ENCODE results near the gene FBF1. TPM values are rescaled to one million over a fixed set of nuclear protein-coding genes. Genes with fewer than 3 reads are reported as not detected.

Gene FBF1
- total and polyA plus RNA-seq, 2 of the 4 experiments (the other 2 are of a cell fraction): 4.5 to 8.0 TPM

DNA sequence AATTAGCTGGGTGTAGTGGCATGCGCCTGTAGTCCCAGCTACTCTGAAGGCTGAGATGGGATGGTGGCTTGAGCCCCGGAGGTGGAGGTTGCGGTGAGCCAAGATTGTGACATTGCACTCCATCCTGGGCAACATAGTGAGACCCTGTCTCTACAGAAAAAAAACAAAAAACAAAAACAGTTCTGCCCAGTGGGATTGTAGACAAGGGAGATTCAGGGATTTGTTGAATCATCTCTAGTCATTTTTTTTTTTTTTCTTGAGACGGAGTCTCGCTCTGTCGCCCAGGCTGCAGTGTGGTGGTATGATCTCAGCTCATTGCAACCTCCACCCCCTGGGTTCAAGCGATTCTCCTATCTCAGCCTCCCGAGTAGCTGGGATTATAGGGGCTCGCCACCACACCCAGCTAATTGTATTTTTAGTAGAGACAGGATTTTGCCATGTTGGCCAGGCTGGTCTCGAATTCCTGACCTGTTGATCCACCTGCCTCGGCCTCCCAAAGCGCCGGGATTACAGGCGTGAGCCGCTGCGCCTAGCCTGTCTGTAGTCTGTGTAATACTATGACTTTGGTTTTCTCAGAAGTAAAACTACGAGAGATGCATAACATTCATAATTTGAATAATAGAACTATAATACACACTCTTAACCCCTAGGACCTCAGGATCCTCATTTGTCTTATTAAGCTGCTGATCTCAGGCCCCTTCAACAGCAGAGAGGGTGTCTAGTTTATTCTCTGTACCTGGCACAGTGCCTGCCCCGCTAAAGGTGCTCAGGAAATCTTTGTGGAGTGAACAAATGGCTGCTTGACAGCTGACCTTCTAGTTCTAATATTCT, 39.6 kb upstream of the FBF1 start:
- no peak for DNase-seq

More for the DNA sequence above, 39.6 kb upstream of the FBF1 start:
- intact Hi-C loops (cut with micrococcal nuclease) (no loop called here), dilution Hi-C loops (cut with HindIII; ENCODE audit: low sequenced_read_pairs, unreplicated experiment) (no loop called here), in situ Hi-C loops (cut with MboI; ENCODE audit: low sequenced_read_pairs) (no loop called here)
- Histone ChIP-seq H4K8ac (ENCODE audit: low read depth in 2 of 2, low read length in 2 of 2) (peak overlapping the region; percentile 93 to 99), H3K79me1 (ENCODE audit: low read depth in 1 of 2, low read length in 2 of 2) (peaks cover 32 to 76% of the 10 kb centered on the region in 2 experiments), H2AK9ac (replicated peaks; ENCODE audit: low read depth, low read length, poor library complexity) (peak overlapping the region; percentile 92), H2BK120ac (ENCODE audit: low read depth, low read length) (no peak overlapping the region), H3K4me1 (ENCODE audit: control insufficient read depth, insufficient read depth, low read length) (peaks cover 7% of the 10 kb centered on the region; the same call in 1 of the 2 replicates), H3K4me2 (ENCODE audit: low read depth, low read length) (peak overlapping the region; percentile 87), H3K23ac (ENCODE audit: low read depth, low read length) (peak overlapping the region; percentile 96; the same call in 1 of the 2 replicates), H3K18ac (ENCODE audit: low read depth, low read length) (no peak overlapping the region), H2BK5ac (ENCODE audit: low read depth, low read length, poor library complexity, severe bottlenecking) (peak overlapping the region; percentile 77), H3K9me3 (ENCODE audit: control insufficient read depth, insufficient read depth, low read length) (no peaks in the 10 kb centered on the region), H4K5ac (ENCODE audit: low read depth, low read length) (peak overlapping the region; percentile 52), H4K20me1 (ENCODE audit: insufficient read depth, low read length) (0 out of 2 replicates have a peak, but pooled peaks cover 3% of the 10 kb centered on the region), H3K27me3 (ENCODE audit: control insufficient read depth, insufficient read depth, low read length) (no peaks in the 10 kb centered on the region), H2AK5ac (ENCODE audit: low read depth, low read length) (peak overlapping the region; percentile 76), H3K56ac (ENCODE audit: extremely low read depth, insufficient read depth, low read length) (peak overlapping the region; percentile 93), H3K4ac (ENCODE audit: low read depth, low read length) (peak overlapping the region; percentile 93), H3K4me3 (ENCODE audit: insufficient read depth, low read depth, low read length) (peak overlapping the region; percentile 77), H3K36me3 (ENCODE audit: control insufficient read depth, insufficient read depth, low read length) (0 out of 2 replicates have a peak, but pooled peaks cover 3% of the 10 kb centered on the region), H3K27ac (ENCODE audit: insufficient read depth, low read length) (peak overlapping the region; percentile 93), H2AFZ (replicated peaks; ENCODE audit: low read length, poor library complexity) (no peak overlapping the region), H3K9me1 (ENCODE audit: insufficient read depth, low read length) (peaks cover 22% of the 10 kb centered on the region), H4K91ac (ENCODE audit: insufficient read depth, low read depth, low read length) (peak overlapping the region; percentile 95), H2BK20ac (ENCODE audit: low read depth, low read length) (no peak overlapping the region), H2BK15ac (ENCODE audit: low read depth, low read length) (no peak overlapping the region; the same call in 2 of the 3 replicates), H3K14ac (replicated peaks; ENCODE audit: low read depth, low read length) (peak overlapping the region; percentile 98), H3K9ac (ENCODE audit: low read depth, low read length) (peak overlapping the region; percentile 87)
- TF ChIP-seq RAD21 (IDR thresholded peaks at IDR 0.05; ENCODE audit: low read length) (no peak), CHD1 (IDR thresholded peaks at IDR 0.05; ENCODE audit: low read depth, low read length) (no peak), RFX5 (IDR thresholded peaks at IDR 0.05; ENCODE audit: low read depth, low read length) (no peak), RCOR1 (IDR thresholded peaks at IDR 0.05; ENCODE audit: insufficient replicate concordance, low read length) (no peak), MAFK (IDR thresholded peaks at IDR 0.05; ENCODE audit: low read depth, low read length) (no peak), BHLHE40 (IDR thresholded peaks at IDR 0.05; ENCODE audit: low read depth, low read length) (no peak), POLR2A (IDR thresholded peaks at IDR 0.05; ENCODE audit: low read depth, low read length) (no peak), FOS (IDR thresholded peaks at IDR 0.05; ENCODE audit: low read depth, low read length) (no peak), NFE2L2 (IDR thresholded peaks at IDR 0.05; ENCODE audit: low read depth, low read length) (no peak)
- TF ChIP-seq, protein P1, sequence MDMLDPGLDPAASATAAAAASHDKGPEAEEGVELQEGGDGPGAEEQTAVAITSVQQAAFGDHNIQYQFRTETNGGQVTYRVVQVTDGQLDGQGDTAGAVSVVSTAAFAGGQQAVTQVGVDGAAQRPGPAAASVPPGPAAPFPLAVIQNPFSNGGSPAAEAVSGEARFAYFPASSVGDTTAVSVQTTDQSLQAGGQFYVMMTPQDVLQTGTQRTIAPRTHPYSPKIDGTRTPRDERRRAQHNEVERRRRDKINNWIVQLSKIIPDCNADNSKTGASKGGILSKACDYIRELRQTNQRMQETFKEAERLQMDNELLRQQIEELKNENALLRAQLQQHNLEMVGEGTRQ (IDR thresholded peaks at IDR 0.05; ENCODE audit: low read depth, low read length): no peak
- TF ChIP-seq, protein P2, sequence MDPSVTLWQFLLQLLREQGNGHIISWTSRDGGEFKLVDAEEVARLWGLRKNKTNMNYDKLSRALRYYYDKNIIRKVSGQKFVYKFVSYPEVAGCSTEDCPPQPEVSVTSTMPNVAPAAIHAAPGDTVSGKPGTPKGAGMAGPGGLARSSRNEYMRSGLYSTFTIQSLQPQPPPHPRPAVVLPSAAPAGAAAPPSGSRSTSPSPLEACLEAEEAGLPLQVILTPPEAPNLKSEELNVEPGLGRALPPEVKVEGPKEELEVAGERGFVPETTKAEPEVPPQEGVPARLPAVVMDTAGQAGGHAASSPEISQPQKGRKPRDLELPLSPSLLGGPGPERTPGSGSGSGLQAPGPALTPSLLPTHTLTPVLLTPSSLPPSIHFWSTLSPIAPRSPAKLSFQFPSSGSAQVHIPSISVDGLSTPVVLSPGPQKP (IDR thresholded peaks at IDR 0.05; ENCODE audit: borderline replicate concordance, low read depth, low read length): no peak
- ChIA-PET POLR2A (ENCODE audit: unreplicated experiment) (interaction anchor here (0.7 kb wide), 1 partner anchor 10 kb away, joined by 4 read pairs; no protein-coding TSS in a partner anchor), CTCF (interaction anchor here (0.6 kb wide), 1 partner anchor 39 kb away, joined by 4 read pairs; no protein-coding TSS in a partner anchor)
- no TSS peak for BruUV-seq (replicated peaks)
- no peak for ATAC-seq (ENCODE audit: low read depth)
- WGBS, 2 experiments (ENCODE audit: extremely low coverage in 2 of 2, insufficient read length in 1 of 2): 100% methylated on average over 2 of the region's 18 CpGs; no CpG with 5 or more reads in 1 of the 2 experiments
